Left colon (tissue), 2 donors: ENCODE data around the gene EME2. TPM values are rescaled to one million over a fixed set of nuclear protein-coding genes. Genes with fewer than 3 reads are reported as not detected.

Experiments
- ATAC-seq: fragments of 200-7000 bp; cut with Tn5 transposase; one replicate; pipeline ENCODE4 v1.9.1; 2020; ENCODE audit warnings: mild to moderate bottlenecking, moderate library complexity
- DNase-seq, 2 donors: peaks; one replicate each; pipeline ENCODE4 v3.0.0-alpha.2; 2020
- intact Hi-C, 2 donors: fragments of 100-400 bp; cut with DNase I in 1 of 2; cut with micrococcal nuclease in 1 of 2; formaldehyde crosslinking; loops; one replicate each; pipeline versions ENCODE4 v1.11.2 to v1.14.0; 2022; cut with DNase I, micrococcal nuclease
- total RNA-seq, 2 donors: library from RNA; stranded (reverse); fragmentation: NEBNext Ultra II Directional; extraction: Animal tissue kit (Norgen Biotek cat#: 25700); gene quantifications; one replicate each; pipeline ENCODE4 v1.2.1, GENCODE V29; 2021
- donor health status: DM: no; HTN: no; CAD: no.
- donor health status: DM: yes; HTN: yes; CAD: no.

EME2 gene
- total RNA-seq, 2 donors from 2014 or later, result 22.1 to 34.9 TPM

DNA sequence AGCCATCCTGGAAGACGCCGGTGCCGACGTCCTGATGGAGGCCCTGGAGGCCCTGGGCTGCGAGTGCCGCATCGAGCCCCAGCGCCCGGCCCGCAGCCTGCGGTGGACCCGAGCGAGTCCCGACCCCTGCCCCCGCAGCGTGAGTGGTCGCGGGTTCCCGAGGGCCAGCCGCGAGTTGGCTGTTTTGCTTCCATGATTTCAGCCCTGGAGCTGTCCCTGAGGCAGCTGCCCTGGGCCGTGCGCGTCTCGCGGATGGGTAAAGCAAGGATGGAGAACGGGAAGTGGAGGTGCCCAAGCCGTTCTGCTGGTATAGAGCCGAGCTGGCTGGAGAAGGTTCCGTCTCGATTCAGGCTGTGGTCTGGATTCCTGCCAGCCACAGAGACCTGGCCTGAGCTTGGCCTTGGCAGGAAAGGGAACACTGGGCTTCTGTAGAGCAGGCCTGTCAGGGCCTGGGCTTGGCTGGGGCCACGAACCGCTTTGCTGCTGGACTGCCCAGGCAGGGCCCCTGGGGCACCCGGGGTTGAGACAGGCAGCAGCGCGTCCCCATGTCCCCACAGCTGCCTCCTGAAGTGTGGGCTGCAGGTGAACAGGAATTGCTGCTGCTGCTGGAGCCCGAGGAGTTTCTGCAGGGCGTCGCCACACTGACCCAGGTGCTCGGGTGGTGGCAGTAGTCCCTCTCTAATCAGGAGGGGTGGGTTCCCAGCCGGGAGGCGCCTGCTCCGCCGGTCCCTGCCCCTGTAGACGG lies 1.3 kb downstream of the EME2 start:
- intact Hi-C loops, result no loop called here
- peak in 1 of 2 donors; percentile 47 for DNase-seq
- ATAC-seq, result no peak

GRCh38 chr16:1774448-1774780 lies 1.8 kb downstream of the EME2 start:
- DNase-seq (no peak), ATAC-seq (no peak)
- intact Hi-C loops, result no loop called here

DNA sequence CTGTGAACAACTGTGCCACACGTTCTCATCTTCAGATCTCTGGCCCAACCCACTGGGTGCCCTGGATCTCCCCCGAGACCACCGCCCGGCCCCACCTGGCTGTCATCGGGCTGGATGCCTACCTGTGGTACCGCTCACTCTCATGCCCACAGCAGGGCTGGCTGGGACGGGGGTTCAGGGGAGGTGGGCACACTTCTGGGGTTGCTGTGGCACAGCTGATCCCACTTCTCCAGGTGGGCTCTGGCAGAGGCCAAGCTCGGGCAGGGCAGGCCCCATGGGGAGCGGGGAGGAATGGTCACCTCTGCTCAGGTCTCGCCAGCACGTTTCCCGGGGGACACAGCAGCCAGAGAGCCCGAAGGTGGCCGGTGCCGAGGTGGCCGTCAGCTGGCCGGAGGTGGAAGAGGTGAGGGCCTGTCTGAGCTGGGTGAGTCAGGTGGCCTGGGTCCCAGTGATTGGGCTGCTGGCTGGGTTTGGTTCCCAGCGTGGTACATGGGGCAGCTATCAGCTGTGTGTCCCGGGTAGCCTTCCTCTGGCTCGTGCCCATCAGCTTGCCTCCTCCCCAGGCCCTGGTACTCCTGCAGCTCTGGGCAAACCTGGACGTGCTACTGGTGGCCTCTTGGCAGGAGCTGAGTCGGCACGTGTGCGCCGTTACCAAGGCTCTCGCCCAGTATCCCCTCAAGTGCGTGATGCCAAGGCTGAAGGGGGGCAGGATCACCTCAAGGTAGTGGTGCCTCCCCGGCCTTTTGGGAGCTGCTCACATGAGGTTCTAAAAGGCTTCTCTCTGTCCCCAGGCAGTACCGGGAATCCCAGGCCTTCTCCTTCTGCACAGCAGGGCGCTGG lies 2.6 kb downstream of the EME2 start:
- ATAC-seq (no peak), DNase-seq (no peak)
- intact Hi-C loops, result no loop called here

DNA sequence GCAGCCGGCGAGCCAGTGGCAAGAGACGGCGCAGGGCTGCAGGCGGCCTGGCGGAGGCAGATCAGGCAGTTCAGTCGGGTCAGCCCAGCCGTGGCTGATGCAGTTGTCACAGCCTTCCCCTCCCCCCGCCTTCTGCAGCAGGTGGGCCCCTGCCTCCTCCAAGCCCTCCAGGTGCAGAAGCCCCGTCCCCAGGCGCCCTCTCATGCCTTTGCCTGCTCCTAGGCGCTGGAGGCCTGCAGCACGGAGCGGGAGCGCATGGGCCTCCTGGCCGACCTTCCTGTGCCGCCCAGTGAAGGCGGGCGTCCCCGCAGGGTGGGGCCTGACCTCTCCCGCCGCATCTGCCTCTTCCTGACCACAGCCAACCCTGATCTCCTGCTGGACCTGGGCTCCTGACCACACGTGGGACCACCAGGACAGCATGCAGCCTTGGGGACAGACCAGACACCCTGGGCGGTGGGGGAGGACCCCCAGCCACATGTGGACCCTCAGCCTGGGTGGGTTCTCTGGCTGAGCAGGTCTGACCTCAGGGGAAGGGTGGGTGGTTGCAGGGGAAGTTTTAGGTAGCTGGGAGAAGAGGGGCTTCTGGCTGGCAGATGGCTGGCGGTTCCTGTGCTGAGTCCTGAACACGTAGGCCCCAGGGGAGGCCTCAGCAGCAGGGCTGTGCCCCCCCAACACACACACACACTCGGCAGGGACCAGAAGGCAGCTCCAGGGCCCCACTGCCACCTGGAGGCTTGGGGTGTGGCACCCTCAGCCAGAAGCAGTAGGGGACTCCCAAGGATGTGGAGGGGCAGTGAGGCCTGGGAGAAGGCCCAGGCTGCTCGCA lies 3.4 kb downstream of the EME2 start:
- intact Hi-C loops, result no loop called here
- ATAC-seq (no peak), DNase-seq (no peak)

- no peak for ATAC-seq
- intact Hi-C loops, result no loop called here
- no peak for DNase-seq
Measured at GRCh38 chr16:1776672-1776955, 4.0 kb downstream of the EME2 start.

DNA sequence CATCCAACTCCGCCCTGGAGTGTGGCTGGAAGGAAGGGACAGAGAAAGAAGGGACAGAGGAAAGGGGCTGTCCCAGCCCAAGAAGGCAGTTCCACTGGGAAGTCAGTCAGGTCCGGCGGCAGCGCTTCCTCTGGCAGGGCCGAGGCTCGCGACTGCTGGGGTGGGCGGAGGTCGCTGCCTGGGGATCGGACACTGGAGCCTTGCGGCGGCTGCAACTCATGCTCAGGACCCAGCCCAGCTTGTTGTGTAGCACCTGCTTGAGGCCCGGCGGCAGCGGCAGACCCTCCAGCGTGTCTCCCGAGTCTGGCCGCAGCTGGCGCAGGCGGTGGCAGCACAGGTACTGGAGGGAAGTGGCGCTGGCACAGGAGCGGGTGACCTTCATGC lies 4.4 kb downstream of the EME2 start:
- intact Hi-C loops, result no loop called here
- DNase-seq, result no peak
- ATAC-seq, result no peak

- no peak for ATAC-seq
- intact Hi-C loops, result no loop called here
- DNase-seq, result peak; percentile 4 to 16
Measured at GRCh38 chr16:1777375-1778199, 5.0 kb downstream of the EME2 start.

GRCh38 chr16:1778200-1779179 lies 5.9 kb downstream of the EME2 start:
- peak; percentile 7 to 22 for DNase-seq
- ATAC-seq, result no peak
- intact Hi-C loops, result no loop called here

GRCh38 chr16:1779234-1779701 lies 6.7 kb downstream of the EME2 start:
- DNase-seq (peak in 1 of 2 donors; percentile 21), ATAC-seq (no peak)
- intact Hi-C loops, result no loop called here

DNA sequence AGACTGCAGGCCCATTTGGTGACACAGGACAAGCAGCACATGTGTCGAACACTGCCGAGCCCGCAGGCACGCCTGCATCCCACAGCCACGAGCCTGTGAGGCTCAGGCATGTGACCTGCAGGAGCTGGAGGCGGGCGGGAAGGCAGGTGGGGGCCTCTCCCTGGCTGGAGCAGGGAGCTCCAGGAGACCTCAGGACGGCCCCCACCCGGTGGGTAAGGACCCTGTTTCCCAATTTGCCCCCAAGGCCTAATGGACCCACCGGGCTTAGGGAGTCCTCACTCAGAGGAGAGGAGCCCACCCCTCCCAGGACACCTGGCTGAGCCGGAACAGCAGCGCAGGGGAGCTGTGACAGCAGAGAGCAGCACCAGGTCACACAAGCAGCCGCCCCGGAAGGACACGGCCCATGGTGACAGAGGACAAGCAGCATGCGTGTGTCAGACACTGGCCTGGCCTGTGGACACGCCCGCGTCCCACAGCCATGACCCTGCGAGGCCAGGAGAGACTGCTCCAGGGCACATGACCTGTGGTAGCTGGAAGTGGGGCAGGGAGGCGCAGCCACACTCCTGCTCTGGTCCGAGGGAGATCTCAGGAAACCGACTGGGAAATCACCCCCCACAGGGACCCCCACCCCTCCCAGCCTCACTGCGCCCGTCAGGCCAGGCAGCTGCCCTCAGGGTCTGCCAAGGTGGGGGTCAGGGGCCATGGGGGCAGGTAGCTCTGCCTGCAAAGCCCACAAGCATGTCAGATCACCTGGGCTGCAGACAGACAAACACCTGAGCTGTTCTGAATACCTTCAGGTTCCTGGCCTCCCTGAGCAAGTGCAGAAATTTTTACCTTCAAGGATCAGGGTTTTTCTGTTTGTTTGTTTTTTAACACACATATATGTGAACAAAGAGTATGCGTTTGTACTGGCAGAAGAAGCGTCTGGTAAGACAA lies 7.4 kb downstream of the EME2 start:
- peak; percentile 21 to 24 for DNase-seq
- no peak for ATAC-seq
- intact Hi-C loops, result no loop called here

- intact Hi-C loops, result no loop called here
- ATAC-seq (no peak), DNase-seq (no peak)
Measured at GRCh38 chr16:1780677-1781072, 8.1 kb downstream of the EME2 start.

GRCh38 chr16:1781254-1781653 lies 8.6 kb downstream of the EME2 start:
- ATAC-seq, result no peak
- DNase-seq, result peak; percentile 18 to 26
- intact Hi-C loops, result no loop called here

DNA sequence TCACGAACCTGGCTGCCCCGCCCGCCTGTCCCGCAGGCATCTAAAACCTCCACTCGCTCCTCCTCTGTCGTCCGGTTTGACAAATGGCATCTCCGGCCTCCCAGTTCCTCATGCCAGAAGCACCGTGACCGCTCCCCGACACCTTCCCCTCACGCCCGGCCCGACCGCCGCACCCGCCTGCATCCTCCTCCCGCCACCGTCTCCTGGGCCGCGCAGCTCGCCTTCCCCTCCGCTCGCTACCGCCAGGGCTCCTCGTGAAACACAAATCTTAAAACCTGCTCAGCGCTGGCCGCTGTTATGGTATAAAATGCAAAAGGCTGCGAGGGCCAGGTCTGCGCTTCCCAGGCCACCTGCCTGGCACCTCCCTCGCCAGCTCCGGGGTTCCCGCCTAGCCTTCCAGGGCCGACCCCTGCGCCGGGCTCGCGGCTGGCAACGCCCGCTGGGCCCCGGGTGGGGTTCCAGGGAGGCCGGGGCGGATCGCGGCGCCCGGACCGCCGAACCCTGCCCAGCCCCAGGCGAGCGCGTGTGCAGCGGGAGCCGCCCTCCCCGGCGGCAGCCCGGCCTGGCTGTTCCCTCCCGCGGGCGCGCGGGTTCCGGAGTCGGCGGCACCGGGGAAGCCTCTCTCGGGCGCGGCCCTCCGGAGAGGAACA lies 9.3 kb downstream of the EME2 start:
- ATAC-seq, result peak; percentile 39
- peak; percentile 38 to 53 for DNase-seq
- intact Hi-C loops, result no loop called here

DNA sequence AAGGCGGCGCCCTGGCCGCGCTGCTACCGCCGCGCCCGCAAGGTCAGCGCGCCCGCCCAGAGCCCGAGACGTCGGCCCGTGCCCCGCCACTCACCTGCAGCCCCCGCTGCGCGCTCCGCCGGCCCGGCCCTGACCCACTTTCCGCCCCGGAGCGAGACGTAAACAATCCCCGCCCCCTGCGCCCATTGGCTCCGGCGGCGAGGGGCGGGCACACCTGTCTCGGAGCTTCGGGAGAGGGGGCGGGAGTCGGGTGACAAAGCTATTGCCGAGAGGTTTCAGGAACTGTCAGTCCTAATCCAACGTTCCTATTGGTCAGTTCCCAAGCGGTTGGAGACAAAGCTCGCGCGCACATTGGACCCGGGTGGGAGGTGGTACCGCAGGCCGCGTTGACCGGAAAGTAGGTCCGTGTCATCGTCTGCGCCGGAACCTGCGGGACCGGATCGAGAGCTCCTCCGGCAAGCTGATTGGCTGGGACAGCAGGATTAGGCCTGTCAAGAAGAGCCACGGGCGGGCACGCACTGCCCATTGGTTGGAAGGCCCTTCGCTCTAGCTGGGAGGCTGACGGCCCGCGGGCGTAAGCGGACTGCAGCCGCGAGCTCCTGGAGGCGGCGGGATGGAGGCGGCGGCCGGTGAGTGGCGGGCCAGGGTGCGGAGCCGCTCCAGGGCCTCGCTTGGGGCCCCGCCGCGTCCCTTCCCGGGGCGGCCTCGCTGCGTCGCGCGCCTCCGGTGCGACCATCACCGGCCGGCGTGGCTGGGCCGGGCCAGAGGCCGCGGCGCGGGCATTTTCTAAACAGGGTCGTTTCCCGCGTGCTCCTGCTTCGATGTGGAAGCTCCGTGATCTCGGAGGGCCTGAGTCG lies 10.0 kb downstream of the EME2 start, which contains the start of the genes NUBP2 and SPSB3:
Gene NUBP2, plus strand, starts transcription at position 553 of the 857 bp plus-strand sequence. Its CDS starts 61 bp downstream, at position 614.
Gene SPSB3, minus strand, starts transcription at position 164 of the 857 bp plus-strand sequence. CDS start 1,088 bp downstream, outside the sequence.
- intact Hi-C loops, result no loop called here
- DNase-seq, result peak; percentile 99 to 100
- ATAC-seq, result peak; percentile 83
